K562 (cell line): ENCODE measurements around the gene RNF26. TPM values are rescaled to one million over a fixed set of nuclear protein-coding genes. Genes with fewer than 3 reads are reported as not detected.

Experiments used
- ARID2 ChIP-seq: fragments of 450-650 bp; IDR thresholded peaks from 2 replicates; pipeline ENCODE4 v1.6.1; 2017; ENCODE audit warnings: antibody characterized with exemption, mild to moderate bottlenecking
- ETV5 ChIP-seq: sonication (generic); formaldehyde crosslinking; IDR thresholded peaks from 2 replicates; pipeline ENCODE4 v1.4.0; 2020; ENCODE audit warnings: low read depth, mild to moderate bottlenecking, missing genetic modification reagents
- GTF2E2 ChIP-seq: fragments of 200-800 bp; sonication (Bioruptor generic); IDR thresholded peaks from 2 replicates; pipeline ENCODE4 v1.6.1; 2016; ENCODE audit warnings: missing genetic modification characterization, missing compliant biosample characterization
- MTF1 ChIP-seq: fragments of 250-450 bp; sonication (Bioruptor Pico); IDR thresholded peaks from 2 replicates; pipeline ENCODE4 v1.9.0; 2021; ENCODE audit warnings: moderate library complexity, mild to moderate bottlenecking, inconsistent platforms, borderline replicate concordance
- NCOA1 ChIP-seq: fragments of 450-650 bp; IDR thresholded peaks from 2 replicates; pipeline ENCODE4 v1.6.1; 2016; ENCODE audit warnings: low read depth
- RB1 ChIP-seq: fragments of 450-650 bp; IDR thresholded peaks from 2 replicates; pipeline ENCODE4 v1.6.1; 2017; ENCODE audit warnings: low read depth, mild to moderate bottlenecking
- RBFOX2 ChIP-seq: fragments of 200-400 bp; formaldehyde crosslinking; IDR thresholded peaks from 2 replicates; pipeline ENCODE4 v1.6.1; 2017; ENCODE audit warnings: low read depth, mild to moderate bottlenecking, low read length, moderate library complexity
- SAFB2 ChIP-seq: fragments of 200-400 bp; formaldehyde crosslinking; IDR thresholded peaks from 2 replicates; pipeline ENCODE4 v1.6.1; 2018; ENCODE audit warnings: borderline replicate concordance, low read length, low read depth, moderate library complexity; ENCODE audit not compliant: severe bottlenecking
- TAF1 ChIP-seq: IDR thresholded peaks from 2 replicates; pipeline ENCODE4 v1.6.1; 2011; ENCODE audit warnings: mild to moderate bottlenecking, low read length, moderate library complexity; ENCODE audit not compliant: insufficient read depth, control insufficient read depth, severe bottlenecking; ENCODE audit errors: extremely low read depth
- TCF7L2 ChIP-seq: fragments of 150-350 bp; IDR thresholded peaks from 2 replicates; pipeline ENCODE4 v1.6.1; 2016; ENCODE audit warnings: low read depth, mild to moderate bottlenecking, low read length, moderate library complexity
- XRCC3 ChIP-seq: fragments of 450-650 bp; IDR thresholded peaks from 2 replicates; pipeline ENCODE4 v1.6.1; 2017; ENCODE audit warnings: mild to moderate bottlenecking, moderate library complexity
- ZFX ChIP-seq: sonication (generic); formaldehyde crosslinking; IDR thresholded peaks from 2 replicates; pipeline ENCODE4 v1.8.0; 2022; ENCODE audit warnings: mild to moderate bottlenecking, missing genetic modification reagents, moderate library complexity
- ZNF507 ChIP-seq: conservative IDR thresholded peaks from 2 replicates; pipeline ENCODE4 v1.6.1; 2017; ENCODE audit warnings: missing genetic modification characterization, missing compliant biosample characterization
- ZNF561 ChIP-seq: fragments of 450-650 bp; formaldehyde crosslinking; conservative IDR thresholded peaks from 2 replicates; pipeline ENCODE4 v1.4.0; 2020; ENCODE audit warnings: mild to moderate bottlenecking, moderate library complexity
- ZNF696 ChIP-seq: fragments of 250-450 bp; sonication (Bioruptor Pico); conservative IDR thresholded peaks from 2 replicates; pipeline ENCODE4 v1.4.0; 2020; ENCODE audit warnings: mild to moderate bottlenecking, moderate library complexity
- polyA plus RNA-seq, 8 experiments: library from polyadenylated mRNA; depleted of rRNA in 4 of 8; stranded (reverse) in 5 of 8; unstranded in 3 of 8; fragments of >200 nt; fragmentation: Nextera tagmentation in 2 of 8; fragmentation: Illumina TruSeq in 1 of 8; extraction: Ambion mirVana in 2 of 8; extraction: Trizol in 1 of 8; gene quantifications; 2 replicates each; pipeline versions ENCODE4 v1.2.1 to v1.2.3, GENCODE V29; 2011 to 2014; ENCODE audit warnings: inconsistent platforms in 1 of 8, missing spikeins in 1 of 8
- total RNA-seq, 7 experiments: library from RNA; depleted of rRNA in 6 of 7; stranded (reverse); fragments of >200 nt in 6 of 7; fragmentation: Illumina TruSeq in 2 of 7; extraction: Trizol in 2 of 7; gene quantifications; 2 replicates each; pipeline versions ENCODE4 v1.2.1 to v1.2.3, GENCODE V29; 2011 to 2021; ENCODE audit warnings: low replicate concordance in 1 of 7
- TF ChIP-seq, protein P1 (sequence below): fragments of 250-450 bp; sonication (Bioruptor Pico); IDR thresholded peaks from 2 replicates; pipeline ENCODE4 v1.5.0; 2021
- TF ChIP-seq, protein P2 (sequence below): fragments of 250-450 bp; sonication (Bioruptor Pico); IDR thresholded peaks from 2 replicates; pipeline ENCODE4 v1.5.0; 2020; ENCODE audit warnings: mild to moderate bottlenecking
- TF ChIP-seq, protein P3 (sequence below), 2 experiments: fragments of 150-350 bp in 1 of 2; IDR thresholded peaks; 2 replicates each; pipeline ENCODE4 v1.6.1; 2012 to 2016; ENCODE audit warnings: low read depth in 2 of 2, low read length in 2 of 2, mild to moderate bottlenecking in 1 of 2, moderate library complexity in 1 of 2

The RNF26 gene
- total and polyA plus RNA-seq, 9 of the 15 experiments (the other 6 are each of a cell fraction or from before 2014, with no cell fraction given), result 5.3 to 53.6 (median 12.7) TPM

DNA sequence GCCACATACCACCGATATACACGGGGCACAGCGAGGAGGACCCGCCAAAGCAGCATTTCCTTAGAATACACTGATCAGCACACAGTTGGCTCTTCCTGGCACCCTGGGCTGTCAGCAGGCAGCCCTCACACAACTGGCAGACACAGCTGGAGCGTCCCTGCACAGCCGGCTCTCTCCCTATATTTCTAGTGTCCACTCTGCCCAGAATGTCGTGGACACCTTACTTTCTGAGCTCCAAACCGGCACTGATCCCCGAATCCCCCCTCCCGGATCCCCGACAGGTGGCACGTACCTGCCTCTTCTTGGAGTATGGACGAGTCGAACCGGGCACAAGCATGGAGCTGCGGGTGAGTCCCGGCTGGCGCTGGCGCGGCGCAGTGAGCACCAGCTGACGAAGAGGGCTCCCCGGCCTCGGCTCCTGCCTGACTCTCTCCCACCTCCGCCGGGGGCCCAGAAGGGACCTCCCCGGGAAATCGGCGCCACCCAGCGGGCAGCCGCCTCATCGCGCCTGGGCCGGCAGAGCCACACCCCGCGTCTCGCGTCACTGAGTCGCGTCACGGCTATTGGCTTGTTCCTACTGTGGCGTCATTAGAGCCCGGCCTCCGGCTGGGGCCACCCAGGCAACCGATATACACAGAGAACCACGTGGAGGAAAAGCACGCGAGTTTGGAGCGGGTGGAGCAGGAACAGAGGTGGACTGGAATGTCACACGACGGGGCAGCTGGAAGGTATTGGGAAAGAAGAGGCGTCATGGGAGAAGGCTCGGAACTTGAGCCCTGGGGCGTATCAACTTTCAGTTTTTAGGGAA lies 47.1 kb downstream of the RNF26 start, which contains the start of gene USP2 (continued):
- TF ChIP-seq, protein P1, sequence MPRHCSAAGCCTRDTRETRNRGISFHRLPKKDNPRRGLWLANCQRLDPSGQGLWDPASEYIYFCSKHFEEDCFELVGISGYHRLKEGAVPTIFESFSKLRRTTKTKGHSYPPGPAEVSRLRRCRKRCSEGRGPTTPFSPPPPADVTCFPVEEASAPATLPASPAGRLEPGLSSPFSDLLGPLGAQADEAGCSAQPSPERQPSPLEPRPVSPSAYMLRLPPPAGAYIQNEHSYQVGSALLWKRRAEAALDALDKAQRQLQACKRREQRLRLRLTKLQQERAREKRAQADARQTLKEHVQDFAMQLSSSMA (CRISPR knock-in tag), result no peak
- peak; percentile 95 for TF ChIP-seq RB1
- peak; percentile 65 for TF ChIP-seq ZFX (CRISPR knock-in tag)
- peak; percentile 49; the same call in 1 of the 2 replicates for TF ChIP-seq ETV5 (CRISPR knock-in tag)
- TF ChIP-seq, protein P2, sequence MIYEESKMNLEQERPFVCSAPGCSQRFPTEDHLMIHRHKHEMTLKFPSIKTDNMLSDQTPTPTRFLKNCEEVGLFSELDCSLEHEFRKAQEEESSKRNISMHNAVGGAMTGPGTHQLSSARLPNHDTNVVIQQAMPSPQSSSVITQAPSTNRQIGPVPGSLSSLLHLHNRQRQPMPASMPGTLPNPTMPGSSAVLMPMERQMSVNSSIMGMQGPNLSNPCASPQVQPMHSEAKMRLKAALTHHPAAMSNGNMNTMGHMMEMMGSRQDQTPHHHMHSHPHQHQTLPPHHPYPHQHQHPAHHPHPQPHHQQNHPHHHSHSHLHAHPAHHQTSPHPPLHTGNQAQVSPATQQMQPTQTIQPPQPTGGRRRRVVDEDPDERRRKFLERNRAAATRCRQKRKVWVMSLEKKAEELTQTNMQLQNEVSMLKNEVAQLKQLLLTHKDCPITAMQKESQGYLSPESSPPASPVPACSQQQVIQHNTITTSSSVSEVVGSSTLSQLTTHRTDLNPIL, result no peak
- TF ChIP-seq ARID2, result 0 out of 2 replicates have a peak, but pooled peaks have one; percentile 52
- TF ChIP-seq, protein P3, sequence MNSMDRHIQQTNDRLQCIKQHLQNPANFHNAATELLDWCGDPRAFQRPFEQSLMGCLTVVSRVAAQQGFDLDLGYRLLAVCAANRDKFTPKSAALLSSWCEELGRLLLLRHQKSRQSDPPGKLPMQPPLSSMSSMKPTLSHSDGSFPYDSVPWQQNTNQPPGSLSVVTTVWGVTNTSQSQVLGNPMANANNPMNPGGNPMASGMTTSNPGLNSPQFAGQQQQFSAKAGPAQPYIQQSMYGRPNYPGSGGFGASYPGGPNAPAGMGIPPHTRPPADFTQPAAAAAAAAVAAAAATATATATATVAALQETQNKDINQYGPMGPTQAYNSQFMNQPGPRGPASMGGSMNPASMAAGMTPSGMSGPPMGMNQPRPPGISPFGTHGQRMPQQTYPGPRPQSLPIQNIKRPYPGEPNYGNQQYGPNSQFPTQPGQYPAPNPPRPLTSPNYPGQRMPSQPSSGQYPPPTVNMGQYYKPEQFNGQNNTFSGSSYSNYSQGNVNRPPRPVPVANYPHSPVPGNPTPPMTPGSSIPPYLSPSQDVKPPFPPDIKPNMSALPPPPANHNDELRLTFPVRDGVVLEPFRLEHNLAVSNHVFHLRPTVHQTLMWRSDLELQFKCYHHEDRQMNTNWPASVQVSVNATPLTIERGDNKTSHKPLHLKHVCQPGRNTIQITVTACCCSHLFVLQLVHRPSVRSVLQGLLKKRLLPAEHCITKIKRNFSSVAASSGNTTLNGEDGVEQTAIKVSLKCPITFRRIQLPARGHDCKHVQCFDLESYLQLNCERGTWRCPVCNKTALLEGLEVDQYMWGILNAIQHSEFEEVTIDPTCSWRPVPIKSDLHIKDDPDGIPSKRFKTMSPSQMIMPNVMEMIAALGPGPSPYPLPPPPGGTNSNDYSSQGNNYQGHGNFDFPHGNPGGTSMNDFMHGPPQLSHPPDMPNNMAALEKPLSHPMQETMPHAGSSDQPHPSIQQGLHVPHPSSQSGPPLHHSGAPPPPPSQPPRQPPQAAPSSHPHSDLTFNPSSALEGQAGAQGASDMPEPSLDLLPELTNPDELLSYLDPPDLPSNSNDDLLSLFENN (IDR thresholded peaks at IDR 0.05; ENCODE audit: low read depth in 2 of 2, low read length in 2 of 2), result no peak
- no peak for TF ChIP-seq XRCC3
- TF ChIP-seq ZNF696, result no peak
- TF ChIP-seq NCOA1, result no peak
- no peak for TF ChIP-seq ZNF561 (CRISPR knock-in tag)
- TF ChIP-seq GTF2E2 (tag), result no peak
- no peak for TF ChIP-seq MTF1
- TF ChIP-seq SAFB2, result no peak
- TF ChIP-seq TCF7L2, result 0 out of 2 replicates have a peak, but pooled peaks have one; percentile 15
- TF ChIP-seq RBFOX2, result peak; percentile 81
- TF ChIP-seq TAF1, result peak; percentile 44
- no peak for TF ChIP-seq ZNF507 (tag)
